HUES64 (cell line): ENCODE results near the gene STK24.

Experiments
- H3K27ac ChIP-seq: 2 replicates; pipeline ENCODE4 v1.7.0; 2013; ENCODE audit warnings: low read depth, low read length, inconsistent platforms
- H3K27me3 ChIP-seq: 2 replicates; pipeline ENCODE4 v1.6.1; 2013; ENCODE audit warnings: mild to moderate bottlenecking, low read length; ENCODE audit not compliant: insufficient read depth
- H3K36me3 ChIP-seq: 2 replicates; pipeline ENCODE4 v1.6.1; 2013; ENCODE audit warnings: mild to moderate bottlenecking, low read length; ENCODE audit not compliant: insufficient read depth
- H3K4me1 ChIP-seq: 2 replicates; pipeline ENCODE4 v1.6.1; 2013; ENCODE audit warnings: mild to moderate bottlenecking, low read length, moderate library complexity; ENCODE audit not compliant: insufficient read depth
- H3K4me3 ChIP-seq: 2 replicates; pipeline ENCODE4 v1.5.1; 2013; ENCODE audit warnings: mild to moderate bottlenecking, low read length, moderate library complexity
- H3K9ac ChIP-seq: 2 replicates; pipeline ENCODE4 v1.6.1; 2013; ENCODE audit warnings: mild to moderate bottlenecking, low read depth, low read length
- H3K9me3 ChIP-seq: 2 replicates; pipeline ENCODE4 v1.6.1; 2013; ENCODE audit warnings: low read depth, low read length; ENCODE audit not compliant: insufficient read depth
- WGBS: fragments of 150-250, 120-280 bp; methylation state at CpG from one replicate; pipeline ENCODE4 v1.1.7; 2013; ENCODE audit warnings: missing lambda C conversion rate; 5-methylcytosine and 5-hydroxymethylcytosine counted together

STK24 gene

DNA sequence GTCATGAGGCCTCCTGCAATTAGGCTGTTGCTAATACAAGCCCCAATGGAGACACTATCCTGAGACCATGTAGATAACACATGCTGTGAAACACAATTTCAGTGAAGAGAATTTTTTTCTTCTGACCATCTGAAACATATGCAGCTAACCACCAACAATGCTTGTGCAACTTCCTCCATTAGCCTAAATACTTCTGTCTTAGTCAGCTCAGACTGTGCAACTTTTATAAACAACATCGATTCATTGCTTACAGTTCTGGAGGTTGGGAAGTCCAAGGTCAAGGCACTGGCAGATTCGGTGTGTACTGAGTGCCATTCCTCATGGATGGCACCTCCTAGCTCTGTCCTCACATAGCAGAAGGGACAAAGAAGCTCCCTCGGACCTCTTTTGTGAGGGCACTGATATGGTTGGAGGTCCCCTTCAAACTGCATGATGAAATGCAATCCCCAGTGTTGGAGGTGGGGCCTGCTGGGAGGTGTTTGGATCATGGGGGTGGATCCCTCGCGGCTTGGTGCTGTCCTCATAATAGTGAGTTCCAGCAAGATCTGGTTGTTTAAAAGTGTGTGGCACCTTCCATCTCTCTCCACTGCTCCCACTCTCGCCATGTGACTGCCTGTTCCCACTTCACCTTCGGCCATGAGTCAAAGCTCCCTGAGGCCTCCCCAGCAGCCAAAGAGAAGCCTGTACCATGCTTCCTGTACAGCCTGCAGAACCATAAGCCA, 27.7 kb downstream of the STK24 start:
- Histone ChIP-seq H3K36me3 (peaks cover 16% of the 10 kb centered on the region), H3K4me1 (peaks cover 17% of the 10 kb centered on the region), H3K9ac (no peak overlapping the region), H3K9me3 (no peaks in the 10 kb centered on the region), H3K27me3 (no peaks in the 10 kb centered on the region), H3K27ac (no peak overlapping the region), H3K4me3 (no peak overlapping the region)
- 90% methylated on average over 7 of the region's 7 CpGs for WGBS

DNA sequence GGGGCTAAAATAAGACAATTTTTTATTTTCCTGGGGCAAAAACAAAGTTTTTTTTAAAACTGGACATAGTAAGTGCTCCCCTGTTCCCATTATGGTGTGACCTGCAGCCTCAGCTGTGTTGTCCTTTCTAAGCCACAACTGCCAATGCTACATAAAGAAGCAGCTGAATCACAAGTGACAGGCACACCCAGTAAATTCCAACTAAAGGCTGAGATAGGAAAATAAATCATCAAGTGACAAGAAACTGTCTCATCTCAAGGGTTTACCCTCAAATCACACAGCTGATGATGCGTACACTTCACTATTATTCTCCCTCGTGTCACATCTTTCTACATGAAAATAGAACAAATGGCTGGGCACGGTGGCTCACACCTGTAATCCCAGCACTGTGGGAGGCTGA, 28.7 kb downstream of the STK24 start:
- Histone ChIP-seq H3K4me1 (peaks cover 27% of the 10 kb centered on the region), H3K27ac (no peak overlapping the region), H3K9ac (no peak overlapping the region), H3K36me3 (peaks cover 16% of the 10 kb centered on the region), H3K27me3 (no peaks in the 10 kb centered on the region), H3K9me3 (no peaks in the 10 kb centered on the region), H3K4me3 (no peak overlapping the region)
- WGBS, result 93% methylated on average over 3 of the region's 3 CpGs

DNA sequence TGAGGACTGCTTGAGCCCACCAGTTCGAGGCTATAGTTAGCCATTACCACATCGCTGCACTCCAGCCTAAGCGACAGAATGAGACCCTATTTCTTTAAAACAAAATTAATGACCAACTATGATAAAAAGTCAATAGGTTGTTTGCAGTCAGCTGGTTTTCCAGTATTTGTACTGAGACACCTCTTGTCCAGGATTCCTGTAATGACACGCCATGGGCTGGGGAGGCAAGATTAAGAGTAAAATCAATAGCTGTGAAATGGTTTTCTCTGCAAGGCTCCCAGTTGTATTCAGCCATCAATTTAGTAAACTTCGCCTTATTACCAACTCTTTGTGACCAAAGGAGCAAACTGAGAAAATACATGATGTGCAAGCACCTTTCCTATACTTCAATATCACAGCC, 29.5 kb downstream of the STK24 start:
- Histone ChIP-seq H3K4me1 (peaks cover 34% of the 10 kb centered on the region), H3K9me3 (no peaks in the 10 kb centered on the region), H3K27ac (no peak overlapping the region), H3K9ac (no peak overlapping the region), H3K36me3 (peaks cover 16% of the 10 kb centered on the region), H3K4me3 (no peak overlapping the region), H3K27me3 (no peaks in the 10 kb centered on the region)
- WGBS, result 95% methylated on average over 5 of the region's 5 CpGs

DNA sequence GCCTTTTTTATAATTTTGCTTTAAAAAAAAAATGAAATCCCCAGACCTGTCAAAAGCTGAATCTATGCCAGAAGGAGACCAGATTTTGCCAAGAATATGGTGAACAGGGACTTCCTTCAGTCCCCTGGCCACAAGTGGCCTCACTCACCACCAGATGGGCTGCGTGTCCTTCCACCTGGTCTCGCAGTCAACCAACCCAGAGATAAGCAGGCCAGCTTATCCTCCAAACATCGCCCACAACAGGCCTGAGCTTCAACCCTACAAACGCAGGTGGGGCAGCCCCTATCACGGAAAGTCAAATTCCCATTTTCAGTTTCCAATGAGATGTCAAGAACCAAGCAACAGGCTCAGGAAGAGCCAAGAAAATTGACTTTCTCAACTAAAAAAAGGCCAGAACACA, 30.5 kb downstream of the STK24 start:
- peaks cover 44% of the 10 kb centered on the region for H3K4me1 ChIP-seq
- peaks cover 11% of the 10 kb centered on the region for H3K36me3 ChIP-seq
- no peak overlapping the region for H3K27ac ChIP-seq
- H3K4me3 ChIP-seq, result no peak overlapping the region
- H3K9ac ChIP-seq, result no peak overlapping the region
- H3K9me3 ChIP-seq, result no peaks in the 10 kb centered on the region
- WGBS, result 72% methylated on average over 5 of the region's 5 CpGs
- H3K27me3 ChIP-seq, result no peaks in the 10 kb centered on the region

DNA sequence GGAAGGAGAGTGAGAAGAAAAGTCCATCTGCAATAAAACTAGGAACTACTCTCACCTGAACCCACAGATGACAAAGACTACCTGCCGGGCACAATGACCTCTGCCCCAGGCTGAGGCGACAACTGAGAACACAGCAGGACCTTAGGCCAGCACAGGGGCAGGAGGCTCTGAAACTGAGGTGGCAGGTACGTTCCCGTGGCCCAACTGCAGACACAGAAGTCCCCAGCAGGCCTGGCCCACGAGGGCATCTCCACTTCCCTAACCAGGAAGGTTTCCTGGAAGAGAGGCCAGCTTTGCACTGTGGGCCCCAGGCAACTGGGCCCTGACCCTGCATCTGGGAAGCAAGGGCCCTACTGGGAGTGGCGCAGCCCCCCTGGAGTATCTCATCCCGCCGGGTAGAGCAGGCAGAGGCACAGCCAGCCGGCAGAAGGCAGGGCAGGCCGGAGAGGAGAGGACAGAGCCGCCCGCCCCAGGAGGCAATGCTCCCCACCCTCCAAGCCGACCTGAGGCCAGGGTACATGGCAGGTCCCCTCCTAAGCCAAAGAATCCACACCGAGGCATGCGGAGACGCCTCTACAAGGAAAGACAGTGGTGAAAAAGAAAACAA, 32.7 kb downstream of the STK24 start:
- Histone ChIP-seq H3K4me1 (peaks cover 50% of the 10 kb centered on the region), H3K4me3 (no peak overlapping the region), H3K27ac (peak overlapping the region; percentile 48), H3K36me3 (peaks cover 4% of the 10 kb centered on the region; the same call in 1 of the 2 replicates), H3K9ac (no peak overlapping the region), H3K27me3 (no peaks in the 10 kb centered on the region), H3K9me3 (no peaks in the 10 kb centered on the region)
- WGBS, result 54% methylated on average over 16 of the region's 16 CpGs

DNA sequence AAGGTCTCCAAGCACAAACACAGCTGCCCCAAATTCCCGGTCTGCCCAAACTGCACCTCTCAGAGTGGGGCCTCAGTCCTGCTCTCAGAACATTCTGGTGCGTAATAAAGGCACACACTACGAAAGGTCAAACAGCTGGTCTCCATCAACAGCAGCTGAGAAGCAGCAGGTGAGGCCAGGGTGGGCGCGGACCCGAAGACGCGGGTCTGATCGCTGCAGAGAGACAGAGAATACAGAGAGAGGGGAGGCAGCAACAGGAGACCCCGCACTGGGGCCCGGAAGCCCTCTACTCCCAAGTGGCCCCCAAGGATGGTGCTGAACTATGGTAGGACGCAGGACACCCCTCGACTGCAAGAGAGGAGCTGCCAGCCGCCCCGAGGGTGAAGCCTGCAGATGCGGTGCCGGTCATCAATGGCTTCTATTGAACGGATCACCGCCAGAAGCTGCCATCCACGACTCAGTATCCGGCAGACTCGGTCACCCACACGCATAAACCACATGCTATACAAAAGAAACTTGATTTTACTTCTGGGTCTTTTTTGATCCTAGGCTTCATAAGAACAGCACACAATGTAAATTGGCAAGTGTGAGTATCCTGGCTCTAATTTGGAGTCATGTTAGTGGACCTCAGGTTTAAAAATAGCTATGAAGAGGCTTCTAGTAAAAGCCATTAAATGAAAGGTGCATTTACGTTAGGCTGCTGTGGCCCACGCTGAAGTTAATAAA, 33.4 kb downstream of the STK24 start:
- peaks cover 50% of the 10 kb centered on the region for H3K4me1 ChIP-seq
- H3K9ac ChIP-seq, result no peak overlapping the region
- H3K36me3 ChIP-seq, result no peaks in the 10 kb centered on the region; the same call in 1 of the 2 replicates
- 92% methylated on average over 25 of the region's 25 CpGs for WGBS
- H3K27ac ChIP-seq, result peak overlapping the region; percentile 48; the same call in 1 of the 2 replicates
- H3K4me3 ChIP-seq, result no peak overlapping the region
- no peaks in the 10 kb centered on the region for H3K9me3 ChIP-seq
- H3K27me3 ChIP-seq, result no peaks in the 10 kb centered on the region

DNA sequence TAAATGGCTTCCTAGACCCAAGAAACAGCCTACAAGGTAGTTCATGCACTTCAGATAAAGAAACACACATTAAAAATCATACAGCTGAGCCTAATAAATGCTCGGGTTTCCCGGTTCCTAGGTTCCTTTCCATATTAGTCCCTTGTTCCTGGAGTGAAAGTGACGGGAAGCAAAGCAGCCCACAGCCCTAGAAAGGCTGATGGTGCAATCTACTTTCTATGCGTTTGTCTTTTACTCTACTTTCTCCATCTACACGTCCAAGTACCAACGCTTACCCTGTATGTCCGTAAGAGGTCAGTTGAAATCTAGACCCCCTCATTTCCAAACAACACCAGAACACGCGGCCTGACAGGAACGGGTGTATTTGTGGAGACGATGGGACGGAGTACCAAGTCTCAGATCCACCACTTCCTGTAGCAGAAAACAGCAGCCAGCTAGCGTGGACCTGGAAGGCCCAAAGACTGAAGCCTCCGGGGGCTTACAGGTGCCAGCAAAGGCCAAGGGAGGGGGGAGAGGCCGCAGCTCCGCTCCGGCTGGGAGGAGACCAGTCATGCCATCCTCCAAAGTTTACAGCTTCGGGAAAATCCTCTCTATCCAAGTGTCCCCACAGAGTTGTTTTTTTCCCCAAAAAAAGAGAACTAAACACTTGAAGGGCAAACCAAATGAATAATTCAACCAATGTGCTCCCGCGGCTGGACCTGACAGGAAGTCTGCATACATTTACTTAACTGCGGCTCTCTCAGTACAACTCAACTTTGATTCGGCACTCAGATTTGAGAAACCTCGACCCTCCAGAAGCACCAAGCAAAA, 34.1 kb downstream of the STK24 start:
- Histone ChIP-seq H3K4me1 (peaks cover 50% of the 10 kb centered on the region), H3K27ac (no peak overlapping the region)
- 79% methylated on average over 23 of the region's 23 CpGs for WGBS

DNA sequence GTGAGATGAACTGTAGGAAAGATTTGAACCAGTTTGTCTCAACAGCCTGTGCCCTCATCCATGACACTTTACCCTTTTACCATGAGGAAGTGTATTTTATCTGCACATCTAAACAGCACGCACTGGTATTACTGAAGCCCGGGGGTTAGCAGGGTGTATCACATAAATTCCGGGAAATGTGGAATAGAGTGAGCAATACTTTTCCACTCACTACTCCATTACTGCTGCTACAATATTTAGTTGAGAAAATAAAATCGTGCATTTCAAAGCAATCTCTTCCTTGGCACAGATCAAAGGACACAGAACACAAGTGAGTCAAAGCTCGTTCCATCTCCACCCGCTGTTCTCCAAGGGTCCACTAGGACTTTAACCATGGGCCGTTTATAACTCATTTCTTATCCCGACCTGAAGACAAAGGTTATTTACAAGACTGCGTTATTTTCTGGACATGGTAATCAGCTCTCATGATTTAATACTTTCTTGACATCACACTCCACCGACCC, 35.2 kb downstream of the STK24 start:
- H3K27ac ChIP-seq, result no peak overlapping the region
- no peak overlapping the region for H3K4me3 ChIP-seq
- peaks cover 50% of the 10 kb centered on the region for H3K4me1 ChIP-seq
- no peaks in the 10 kb centered on the region for H3K36me3 ChIP-seq
- 91% methylated on average over 8 of the region's 10 CpGs for WGBS
- H3K9me3 ChIP-seq, result no peaks in the 10 kb centered on the region
- no peak overlapping the region for H3K9ac ChIP-seq
- H3K27me3 ChIP-seq, result no peaks in the 10 kb centered on the region

More for the DNA sequence above, 34.1 kb downstream of the STK24 start:
- Histone ChIP-seq H3K27me3 (no peaks in the 10 kb centered on the region), H3K36me3 (no peaks in the 10 kb centered on the region; the same call in 1 of the 2 replicates), H3K9ac (no peak overlapping the region), H3K4me3 (no peak overlapping the region), H3K9me3 (no peaks in the 10 kb centered on the region)

DNA sequence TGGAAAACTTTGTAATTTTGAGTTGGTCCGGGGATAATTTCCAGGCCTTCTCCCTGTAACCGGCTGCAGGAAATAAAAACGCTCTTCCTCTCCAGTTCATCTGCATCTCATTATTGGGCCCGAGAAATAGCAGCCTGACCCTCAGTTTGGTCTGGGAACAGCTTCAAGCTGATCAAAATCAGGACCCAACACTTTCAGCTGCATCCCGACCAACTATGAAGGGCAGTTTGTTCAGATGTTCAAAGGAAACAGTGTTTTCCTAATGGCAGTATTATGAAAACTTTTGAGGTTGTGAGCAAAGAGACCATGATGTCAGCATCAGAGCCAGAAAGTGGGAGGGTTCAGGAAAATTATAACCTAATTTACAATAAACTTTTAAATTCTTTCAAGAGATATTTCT, 35.7 kb downstream of the STK24 start:
- 91% methylated on average over 5 of the region's 5 CpGs for WGBS
- no peak overlapping the region for H3K9ac ChIP-seq
- H3K27ac ChIP-seq, result no peak overlapping the region
- no peaks in the 10 kb centered on the region for H3K36me3 ChIP-seq
- no peaks in the 10 kb centered on the region for H3K27me3 ChIP-seq
- H3K4me3 ChIP-seq, result no peak overlapping the region
- peaks cover 48% of the 10 kb centered on the region for H3K4me1 ChIP-seq
- H3K9me3 ChIP-seq, result no peaks in the 10 kb centered on the region

DNA sequence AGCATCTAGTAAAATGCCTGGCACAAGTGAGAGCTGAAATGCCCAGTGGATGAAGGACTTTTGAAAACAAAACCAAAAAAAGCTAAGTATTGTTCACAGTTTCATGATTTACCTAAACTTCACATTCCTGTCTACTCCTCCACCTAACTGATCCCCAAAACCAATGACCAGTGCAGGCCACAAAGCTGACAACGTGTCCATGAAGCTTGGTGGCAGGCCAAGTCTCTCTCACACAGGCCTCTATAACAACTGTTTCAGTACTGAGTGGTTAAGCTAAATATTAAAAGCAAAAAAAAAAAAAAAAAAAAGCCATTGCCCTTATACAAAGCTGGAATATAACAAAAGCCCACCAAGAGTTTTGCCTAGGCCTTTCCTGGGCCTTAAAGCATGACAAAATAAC, 36.4 kb downstream of the STK24 start:
- WGBS, result 100% methylated on average over 1 of the region's 1 CpG
- H3K4me3 ChIP-seq, result no peak overlapping the region
- H3K27me3 ChIP-seq, result no peaks in the 10 kb centered on the region
- no peak overlapping the region for H3K27ac ChIP-seq
- no peaks in the 10 kb centered on the region for H3K36me3 ChIP-seq
- H3K4me1 ChIP-seq, result peaks cover 42% of the 10 kb centered on the region
- H3K9ac ChIP-seq, result no peak overlapping the region
- H3K9me3 ChIP-seq, result no peaks in the 10 kb centered on the region
